IPS DF 19.7 (cell line): ENCODE data around the gene SNTA1.
"Not testable (repeated sequence)": the region's sequence is repeated elsewhere in the genome, so short reads cannot be mapped to it uniquely, and the experiment has no call there.

Experiments
- DNase-seq: peaks from one replicate; pipeline ENCODE4 v3.0.0-alpha.2; 2013; ENCODE audit warnings: low read depth, low spot score

The SNTA1 gene

GRCh38 chr20:33465481-33466302 is 22.1 kb upstream of the SNTA1 start:
- DNase-seq = no peak

- DNase-seq = not testable (repeated sequence)
These were observed 21.2 kb upstream of the SNTA1 start for GRCh38 chr20:33464759-33465158.

DNA sequence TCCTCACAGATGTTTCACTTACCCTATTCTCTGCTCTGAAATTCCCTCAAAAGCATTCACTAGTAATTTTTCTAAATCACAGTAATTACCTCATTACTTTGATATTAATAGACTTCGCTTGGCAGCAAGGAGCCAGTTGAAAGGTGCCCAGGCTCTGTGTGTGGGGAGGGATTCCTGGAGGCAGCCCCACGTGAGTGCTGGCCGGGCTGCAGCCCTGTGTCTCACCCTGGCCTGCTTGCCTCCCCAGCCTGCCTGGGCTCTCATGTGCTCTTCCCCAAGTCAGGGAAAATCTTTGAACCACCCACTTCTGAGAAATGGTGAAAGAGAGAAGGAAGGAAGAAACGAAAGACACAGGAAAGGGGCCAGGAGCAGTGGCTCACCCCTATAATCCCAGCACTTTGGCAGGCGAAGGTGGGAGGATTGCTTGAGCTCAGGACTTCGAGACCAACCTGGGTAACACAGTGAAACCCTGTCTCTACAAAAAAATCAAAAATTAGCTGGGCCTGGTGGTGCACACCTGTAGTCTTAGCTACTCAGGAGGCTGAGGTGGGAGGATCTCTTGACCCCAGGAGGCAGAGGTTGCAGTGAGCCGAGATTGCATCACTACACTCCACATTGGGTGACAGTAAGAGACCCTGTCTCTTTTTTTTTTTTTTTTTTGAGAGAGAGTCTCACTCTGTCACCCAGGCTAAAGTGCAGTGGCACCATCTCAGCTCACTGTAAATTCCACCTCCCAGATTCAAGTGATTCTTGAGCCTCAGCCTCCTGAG is 20.0 kb upstream of the SNTA1 start:
- no peak for DNase-seq

GRCh38 chr20:33460711-33461110 is 17.1 kb upstream of the SNTA1 start:
- DNase-seq = no peak

DNA sequence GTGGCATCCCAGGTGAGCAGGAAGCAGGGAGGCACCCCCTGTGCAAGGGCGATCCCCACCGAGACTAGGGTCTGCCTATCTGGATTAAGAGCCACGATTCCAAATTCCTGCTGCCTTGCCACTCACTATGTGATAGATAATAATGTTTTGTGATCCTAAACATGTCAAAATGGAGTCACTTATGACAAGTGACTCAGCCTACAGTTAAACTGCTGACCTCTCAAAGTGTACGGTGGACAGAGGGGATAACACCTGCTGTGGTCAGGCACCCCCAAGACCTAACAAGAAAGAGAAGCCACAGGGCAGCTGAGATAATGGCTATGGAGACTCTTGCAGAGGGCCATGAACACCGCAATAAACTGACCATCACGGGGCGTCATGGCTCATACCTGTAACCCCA is 16.0 kb upstream of the SNTA1 start:
- no peak for DNase-seq

GRCh38 chr20:33456916-33457642 is 13.5 kb upstream of the SNTA1 start:
- not testable (repeated sequence) for DNase-seq

DNA sequence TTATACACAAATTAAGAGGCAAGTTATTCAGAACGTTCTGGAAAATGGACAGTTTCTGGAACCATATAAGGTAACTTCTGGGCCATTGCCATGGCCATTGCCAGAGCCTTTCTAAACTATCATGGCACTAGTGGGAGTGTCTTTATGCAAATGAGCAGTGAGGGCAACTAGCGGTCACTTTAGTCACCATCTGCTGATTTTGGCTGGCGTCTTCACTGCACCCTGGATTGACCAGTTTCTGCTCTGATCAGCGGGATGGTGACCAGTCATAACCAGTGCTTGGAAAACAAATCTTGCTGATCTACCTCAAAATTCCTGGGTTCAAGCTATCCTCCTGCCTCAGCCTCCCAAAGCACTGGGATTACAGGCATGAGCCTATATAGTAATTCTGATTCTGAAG is 7.3 kb upstream of the SNTA1 start:
- DNase-seq = no peak

- DNase-seq = no peak
These were observed 2.5 kb upstream of the SNTA1 start for GRCh38 chr20:33445881-33446625.

DNA sequence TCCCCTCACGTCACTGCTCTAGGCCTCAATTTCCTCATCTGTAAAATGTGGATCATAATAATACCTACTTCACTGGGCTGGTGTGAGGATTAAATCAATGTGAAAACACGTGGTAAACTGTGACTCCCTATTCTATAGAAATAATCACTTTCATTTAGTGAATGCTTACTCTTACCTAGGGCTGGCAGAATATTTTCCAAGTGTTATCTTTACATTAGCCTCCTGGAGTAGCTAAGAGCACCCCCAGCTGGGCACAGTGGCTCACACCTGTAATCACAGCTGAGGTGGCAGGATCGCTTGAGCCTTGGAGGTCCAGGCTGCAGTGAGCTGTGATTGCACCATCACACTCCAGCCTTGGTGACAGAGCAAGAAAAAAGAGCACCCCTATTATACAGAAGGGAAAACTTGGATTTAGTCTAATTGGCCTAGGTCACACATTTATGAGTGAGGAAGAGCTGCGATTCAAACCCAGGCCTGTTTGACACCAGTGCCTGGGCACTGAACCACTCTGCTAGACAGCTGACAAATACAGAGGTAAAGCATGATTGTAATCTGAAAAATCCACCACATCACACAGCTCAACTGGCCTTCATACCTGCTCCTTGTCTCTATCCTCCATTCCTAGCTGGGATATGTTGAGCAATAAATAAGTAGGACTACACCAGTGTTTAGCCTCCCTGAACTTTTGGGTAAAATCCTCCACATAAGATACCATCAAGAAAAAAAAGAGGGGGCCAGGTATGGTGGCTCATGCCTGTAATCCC is 1.4 kb upstream of the SNTA1 start:
- no peak for DNase-seq

- DNase-seq = no peak
These were observed 504 bp downstream of the SNTA1 start for GRCh38 chr20:33443006-33443511.

- no peak for DNase-seq
These were observed 1.2 kb downstream of the SNTA1 start for GRCh38 chr20:33442136-33443005.

DNA sequence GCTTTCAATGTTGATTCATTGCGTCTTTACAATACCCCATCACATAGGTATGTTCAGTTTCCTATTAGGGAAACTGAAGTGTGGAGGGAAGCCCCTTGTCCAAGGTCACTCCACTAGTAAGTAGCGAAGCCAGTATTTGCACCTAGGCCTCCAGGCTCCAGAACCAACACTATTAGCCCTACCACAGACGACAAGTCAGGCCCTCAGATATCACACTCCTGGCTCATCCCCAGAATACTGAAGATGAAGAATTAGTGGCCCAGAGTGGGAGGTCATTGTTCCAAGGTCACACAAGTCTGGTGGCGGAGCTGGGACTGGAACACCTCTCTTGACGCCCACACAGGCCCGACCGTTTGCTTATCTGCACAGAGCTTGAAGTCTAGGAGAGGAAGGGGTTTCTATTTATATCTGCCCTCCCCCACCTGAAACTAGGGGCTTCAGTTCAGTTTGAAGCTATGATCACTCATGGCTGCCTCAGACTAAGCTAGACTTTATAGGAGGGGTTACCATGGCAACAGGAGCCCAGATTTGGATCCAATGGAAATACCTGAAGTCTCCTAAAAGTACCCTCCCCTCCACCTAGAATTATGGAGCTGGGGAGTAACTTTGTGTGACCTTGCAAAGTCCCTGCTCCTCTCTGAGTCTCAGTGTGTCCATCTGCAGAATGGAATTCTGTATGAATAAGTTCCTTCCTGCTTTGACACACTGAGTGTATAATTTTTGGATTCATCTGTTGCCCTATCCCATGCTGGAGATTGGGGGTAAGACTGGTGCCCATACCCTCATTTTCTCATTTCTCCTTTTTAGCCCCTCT is 2.2 kb downstream of the SNTA1 start:
- no peak for DNase-seq

GRCh38 chr20:33440562-33440961 is 3.0 kb downstream of the SNTA1 start:
- not testable (repeated sequence) for DNase-seq

- DNase-seq = no peak
These were observed 5.1 kb downstream of the SNTA1 start for GRCh38 chr20:33438481-33438880.

DNA sequence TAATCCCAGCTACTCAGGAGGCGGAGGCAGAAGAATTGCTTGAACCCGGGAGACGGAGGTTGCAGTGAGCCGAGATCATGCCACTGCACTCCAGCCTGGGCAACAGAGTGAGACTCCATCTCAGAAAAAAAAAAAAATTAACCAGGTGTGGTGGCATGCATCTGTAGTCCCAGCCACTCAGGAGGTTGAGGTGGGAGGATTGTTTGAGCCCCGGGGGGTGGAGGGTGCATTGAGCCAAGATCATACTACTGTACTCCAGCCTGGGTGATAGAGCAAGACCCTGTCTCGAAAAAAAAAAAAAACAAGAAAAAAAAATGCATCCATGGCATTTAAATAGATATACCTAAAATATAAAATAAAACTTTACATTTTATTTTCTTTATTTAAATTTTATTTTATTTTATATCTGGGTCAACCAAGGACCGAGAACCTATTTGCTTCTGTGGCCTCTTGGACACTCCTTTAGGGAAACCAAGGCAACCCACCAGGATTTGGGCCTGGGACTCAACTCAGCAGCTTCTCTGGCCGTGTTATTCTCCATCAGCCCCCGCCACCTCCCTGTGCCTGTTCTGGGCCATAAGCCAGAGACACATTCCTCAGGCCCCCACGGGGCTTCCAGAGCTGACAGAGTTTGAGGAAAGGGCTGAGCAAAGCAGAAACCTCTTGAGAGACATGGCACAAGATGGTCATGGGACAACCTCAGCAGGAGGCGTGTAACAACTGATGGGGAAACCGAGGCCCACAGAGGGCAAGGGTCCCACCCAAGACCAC is 6.2 kb downstream of the SNTA1 start:
- DNase-seq = no peak

- DNase-seq = no peak
These were observed 9.1 kb downstream of the SNTA1 start for GRCh38 chr20:33434434-33434833.

GRCh38 chr20:33433465-33434234 is 9.9 kb downstream of the SNTA1 start:
- DNase-seq = no peak
